HepG2 (cell line): ENCODE results near the gene ETF1.

ENCODE experiments used
- ATF2 ChIP-seq: sonication (generic); formaldehyde crosslinking; IDR thresholded peaks from 2 replicates; pipeline ENCODE4 v1.4.0; 2020; ENCODE audit warnings: missing genetic modification reagents
- CEBPB ChIP-seq: IDR thresholded peaks from 2 replicates; pipeline ENCODE4 v1.6.1; 2011; ENCODE audit warnings: low read depth, low read length, improper control_type of control experiment, borderline replicate concordance
- CTCF ChIP-seq: sonication (generic); formaldehyde crosslinking; IDR thresholded peaks from 2 replicates; pipeline ENCODE4 v1.5.0; 2020; ENCODE audit warnings: mild to moderate bottlenecking, missing genetic modification reagents, moderate library complexity
- E2F5 ChIP-seq: sonication (generic); formaldehyde crosslinking; conservative IDR thresholded peaks from 2 replicates; pipeline ENCODE4 v1.4.0; 2020; ENCODE audit warnings: missing genetic modification reagents
- KDM3A ChIP-seq: IDR thresholded peaks from 2 replicates; pipeline ENCODE4 v1.6.1; 2018; ENCODE audit warnings: low read depth, missing compliant biosample characterization
- MAFF ChIP-seq: IDR thresholded peaks from 2 replicates; pipeline ENCODE4 v1.6.1; 2011; ENCODE audit warnings: low read depth, low read length, improper control_type of control experiment
- MAZ ChIP-seq, 2 experiments: sonication (generic) in 1 of 2; formaldehyde crosslinking in 1 of 2; IDR thresholded peaks; 2 replicates each; pipeline versions ENCODE4 v1.5.0 to v1.6.1; 2012 to 2020; ENCODE audit warnings: low read depth in 2 of 2, mild to moderate bottlenecking in 2 of 2, borderline replicate concordance in 1 of 2, improper control_type of control experiment in 1 of 2, low read length in 1 of 2, missing genetic modification reagents in 1 of 2, moderate library complexity in 1 of 2
- SIX4 ChIP-seq: sonication (generic); formaldehyde crosslinking; IDR thresholded peaks from 2 replicates; pipeline ENCODE4 v1.4.0; 2020; ENCODE audit warnings: missing genetic modification reagents
- TBP ChIP-seq: sonication (generic); formaldehyde crosslinking; IDR thresholded peaks from 2 replicates; pipeline ENCODE4 v1.5.0; 2020; ENCODE audit warnings: missing genetic modification reagents
- TBX2 ChIP-seq: sonication (generic); formaldehyde crosslinking; IDR thresholded peaks from 2 replicates; pipeline ENCODE4 v1.5.0; 2020; ENCODE audit warnings: missing genetic modification reagents, mild to moderate bottlenecking, borderline replicate concordance
- THYN1 ChIP-seq: sonication (generic); formaldehyde crosslinking; IDR thresholded peaks from 2 replicates; pipeline ENCODE4 v1.8.1; 2023; ENCODE audit warnings: low read depth, mild to moderate bottlenecking, moderate library complexity, missing genetic modification reagents, borderline replicate concordance
- ZBTB33 ChIP-seq: sonication (generic); formaldehyde crosslinking; IDR thresholded peaks from 2 replicates; pipeline ENCODE4 v1.4.0; 2020; ENCODE audit warnings: missing genetic modification reagents
- ZGPAT ChIP-seq: IDR thresholded peaks from 2 replicates; pipeline ENCODE4 v1.6.1; 2016; ENCODE audit warnings: mild to moderate bottlenecking
- ZNF329 ChIP-seq: sonication (generic); formaldehyde crosslinking; IDR thresholded peaks from 2 replicates; pipeline ENCODE4 v1.9.0; 2021; ENCODE audit warnings: low read depth, mild to moderate bottlenecking, missing genetic modification reagents

DNA sequence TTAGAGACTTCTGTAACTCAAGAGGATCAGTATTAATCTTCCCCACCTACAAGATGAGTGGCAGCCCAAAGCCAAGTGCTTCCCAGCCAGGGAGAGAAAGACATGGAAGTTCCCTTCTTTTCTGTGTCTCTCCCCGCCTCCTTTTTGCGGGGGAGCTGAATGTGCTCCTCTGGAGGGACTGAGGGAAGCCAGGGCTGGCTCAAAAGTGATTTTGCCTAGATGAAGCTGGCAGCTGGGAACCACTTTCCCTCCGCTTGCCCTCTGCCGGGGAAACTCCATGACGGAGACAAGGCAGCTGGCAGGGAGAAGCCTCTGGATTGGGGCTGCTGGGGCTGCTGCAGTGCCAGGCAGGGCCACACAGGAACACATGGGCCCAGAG lies 53.4 kb downstream of the ETF1 start:
- TF ChIP-seq SIX4 (CRISPR knock-in tag) (no peak), KDM3A (CRISPR knock-in tag) (no peak), CTCF (CRISPR knock-in tag) (no peak), MAZ (IDR thresholded peaks at IDR 0.05; ENCODE audit: borderline replicate concordance, low read depth, low read length) (no peak), MAZ (CRISPR knock-in tag; IDR thresholded peaks at IDR 0.05; ENCODE audit: low read depth) (no peak), MAFF (no peak), TBX2 (no peak; the same call in 1 of the 2 replicates), THYN1 (no peak), ATF2 (CRISPR knock-in tag) (no peak), CEBPB (no peak), ZBTB33 (no peak), ZGPAT (no peak), E2F5 (no peak), TBP (no peak), ZNF329 (CRISPR knock-in tag) (no peak)
